ENCODE measurements around the gene LPIN3.
A peak's percentile ranks its signal among the peaks of the same experiment; 100 is the strongest.
"Not testable (repeated sequence)": the region's sequence is repeated elsewhere in the genome, so short reads cannot be mapped to it uniquely, and the experiment has no call there.

The LPIN3 gene

GRCh38 chr20:41308726-41309413 is 31.8 kb upstream of the LPIN3 start:
- Histone ChIP-seq H3K9ac (ENCODE audit: low read length) (peak overlapping the region; percentile 58), H3K27me3 (replicated peaks; ENCODE audit: control insufficient read depth, insufficient read depth, low read length) (no peaks in the 10 kb centered on the region), H3K4me3 (ENCODE audit: low read length) (peak overlapping the region; percentile 43), H3K9me3 (ENCODE audit: control insufficient read depth, low read length) (no peaks in the 10 kb centered on the region), H3K4me1 (ENCODE audit: control insufficient read depth, insufficient read depth, low read length) (peaks cover 48% of the 10 kb centered on the region), H3K36me3 (ENCODE audit: control insufficient read depth, insufficient read depth, low read length, severe bottlenecking) (peaks cover 3% of the 10 kb centered on the region)
- DNase-seq (ENCODE audit: low read depth) = peak; percentile 77

GRCh38 chr20:41309817-41310216 is 30.8 kb upstream of the LPIN3 start:
- Histone ChIP-seq H3K27me3 (replicated peaks; ENCODE audit: control insufficient read depth, insufficient read depth, low read length) (no peaks in the 10 kb centered on the region), H3K4me3 (ENCODE audit: low read length) (peak overlapping the region; percentile 43), H3K4me1 (ENCODE audit: control insufficient read depth, insufficient read depth, low read length) (peaks cover 54% of the 10 kb centered on the region), H3K9me3 (ENCODE audit: control insufficient read depth, low read length) (no peaks in the 10 kb centered on the region), H3K36me3 (ENCODE audit: control insufficient read depth, insufficient read depth, low read length, severe bottlenecking) (peaks cover 3% of the 10 kb centered on the region), H3K9ac (ENCODE audit: low read length) (peak overlapping the region; percentile 58)
- DNase-seq (ENCODE audit: low read depth) = no peak

- DNase-seq (ENCODE audit: low read depth); H3K9me3 ChIP-seq (ENCODE audit: control insufficient read depth, low read length); H3K9ac ChIP-seq (ENCODE audit: low read length); H3K4me3 ChIP-seq (ENCODE audit: low read length); H3K27me3 ChIP-seq (replicated peaks; ENCODE audit: control insufficient read depth, insufficient read depth, low read length); H3K36me3 ChIP-seq (ENCODE audit: control insufficient read depth, insufficient read depth, low read length, severe bottlenecking): not testable (repeated sequence)
- peaks cover 62% of the 10 kb centered on the region for H3K4me1 ChIP-seq (ENCODE audit: control insufficient read depth, insufficient read depth, low read length)
These were observed 28.6 kb upstream of the LPIN3 start for GRCh38 chr20:41312009-41312408.

- H3K9ac ChIP-seq (ENCODE audit: low read length) = peak overlapping the region; percentile 96
- peaks cover 45% of the 10 kb centered on the region for H3K4me1 ChIP-seq (ENCODE audit: control insufficient read depth, insufficient read depth, low read length)
- peaks cover 3% of the 10 kb centered on the region for H3K36me3 ChIP-seq (ENCODE audit: control insufficient read depth, insufficient read depth, low read length, severe bottlenecking)
- DNase-seq (ENCODE audit: low read depth) = no peak
- no peaks in the 10 kb centered on the region for H3K27me3 ChIP-seq (replicated peaks; ENCODE audit: control insufficient read depth, insufficient read depth, low read length)
- H3K4me3 ChIP-seq (ENCODE audit: low read length) = peak overlapping the region; percentile 47
- H3K9me3 ChIP-seq (ENCODE audit: control insufficient read depth, low read length) = no peaks in the 10 kb centered on the region
These were observed 26.2 kb upstream of the LPIN3 start for GRCh38 chr20:41314386-41314785.

GRCh38 chr20:41316051-41316450 is 24.6 kb upstream of the LPIN3 start:
- H3K9ac ChIP-seq (ENCODE audit: low read length) = peak overlapping the region; percentile 96
- H3K27me3 ChIP-seq (replicated peaks; ENCODE audit: control insufficient read depth, insufficient read depth, low read length) = no peaks in the 10 kb centered on the region
- peak; percentile 48 for DNase-seq (ENCODE audit: low read depth)
- peak overlapping the region; percentile 89 for H3K4me3 ChIP-seq (ENCODE audit: low read length)
- peaks cover 3% of the 10 kb centered on the region for H3K36me3 ChIP-seq (ENCODE audit: control insufficient read depth, insufficient read depth, low read length, severe bottlenecking)
- H3K4me1 ChIP-seq (ENCODE audit: control insufficient read depth, insufficient read depth, low read length) = peaks cover 38% of the 10 kb centered on the region
- no peaks in the 10 kb centered on the region for H3K9me3 ChIP-seq (ENCODE audit: control insufficient read depth, low read length)

- Histone ChIP-seq H3K9ac (ENCODE audit: low read length) (peak overlapping the region; percentile 96), H3K4me3 (ENCODE audit: low read length) (peak overlapping the region; percentile 89), H3K4me1 (ENCODE audit: control insufficient read depth, insufficient read depth, low read length) (peaks cover 47% of the 10 kb centered on the region), H3K27me3 (replicated peaks; ENCODE audit: control insufficient read depth, insufficient read depth, low read length) (no peaks in the 10 kb centered on the region), H3K9me3 (ENCODE audit: control insufficient read depth, low read length) (no peaks in the 10 kb centered on the region), H3K36me3 (ENCODE audit: control insufficient read depth, insufficient read depth, low read length, severe bottlenecking) (peaks cover 3% of the 10 kb centered on the region)
- peak; percentile 87 for DNase-seq (ENCODE audit: low read depth)
These were observed 23.7 kb upstream of the LPIN3 start for GRCh38 chr20:41316602-41317545.

GRCh38 chr20:41317546-41318270 is 22.9 kb upstream of the LPIN3 start, which contains the start of gene ZHX3:
TSS of gene ZHX3 (minus strand) at chr20:41317731. CDS start at chr20:41204916, 112,815 bp downstream.
- no peaks in the 10 kb centered on the region for H3K36me3 ChIP-seq (ENCODE audit: control insufficient read depth, insufficient read depth, low read length, severe bottlenecking)
- H3K4me1 ChIP-seq (ENCODE audit: control insufficient read depth, insufficient read depth, low read length) = peaks cover 48% of the 10 kb centered on the region
- no peaks in the 10 kb centered on the region for H3K9me3 ChIP-seq (ENCODE audit: control insufficient read depth, low read length)
- peak within 1 kb of the TSS; percentile 96 for H3K9ac ChIP-seq (ENCODE audit: low read length)
- peak within 1 kb of the TSS; percentile 89 for H3K4me3 ChIP-seq (ENCODE audit: low read length)
- H3K27me3 ChIP-seq (replicated peaks; ENCODE audit: control insufficient read depth, insufficient read depth, low read length) = no peaks in the 10 kb centered on the region
- peak; percentile 99 for DNase-seq (ENCODE audit: low read depth)

- H3K4me3 ChIP-seq (ENCODE audit: low read length) = peak overlapping the region; percentile 76
These were observed 22.4 kb upstream of the LPIN3 start for GRCh38 chr20:41318271-41318649.

GRCh38 chr20:41320441-41320840 is 20.2 kb upstream of the LPIN3 start:
- no peak for DNase-seq (ENCODE audit: low read depth)
- Histone ChIP-seq H3K4me1 (ENCODE audit: control insufficient read depth, insufficient read depth, low read length) (peaks cover 28% of the 10 kb centered on the region), H3K36me3 (ENCODE audit: control insufficient read depth, insufficient read depth, low read length, severe bottlenecking) (no peaks in the 10 kb centered on the region), H3K4me3 (ENCODE audit: low read length) (no peak overlapping the region), H3K9me3 (ENCODE audit: control insufficient read depth, low read length) (no peaks in the 10 kb centered on the region), H3K27me3 (replicated peaks; ENCODE audit: control insufficient read depth, insufficient read depth, low read length) (no peaks in the 10 kb centered on the region), H3K9ac (ENCODE audit: low read length) (no peak overlapping the region)

More at GRCh38 chr20:41318271-41318649, 22.4 kb upstream of the LPIN3 start:
- Histone ChIP-seq H3K9ac (ENCODE audit: low read length) (peak overlapping the region; percentile 81), H3K36me3 (ENCODE audit: control insufficient read depth, insufficient read depth, low read length, severe bottlenecking) (no peaks in the 10 kb centered on the region), H3K4me1 (ENCODE audit: control insufficient read depth, insufficient read depth, low read length) (peaks cover 44% of the 10 kb centered on the region), H3K9me3 (ENCODE audit: control insufficient read depth, low read length) (no peaks in the 10 kb centered on the region), H3K27me3 (replicated peaks; ENCODE audit: control insufficient read depth, insufficient read depth, low read length) (no peaks in the 10 kb centered on the region)
- DNase-seq (ENCODE audit: low read depth) = no peak

- peaks cover 23% of the 10 kb centered on the region for H3K4me1 ChIP-seq (ENCODE audit: control insufficient read depth, insufficient read depth, low read length)
- no peak overlapping the region for H3K9ac ChIP-seq (ENCODE audit: low read length)
- no peak overlapping the region for H3K4me3 ChIP-seq (ENCODE audit: low read length)
- DNase-seq (ENCODE audit: low read depth) = no peak
- no peaks in the 10 kb centered on the region for H3K27me3 ChIP-seq (replicated peaks; ENCODE audit: control insufficient read depth, insufficient read depth, low read length)
- H3K36me3 ChIP-seq (ENCODE audit: control insufficient read depth, insufficient read depth, low read length, severe bottlenecking) = no peaks in the 10 kb centered on the region
- H3K9me3 ChIP-seq (ENCODE audit: control insufficient read depth, low read length) = no peaks in the 10 kb centered on the region
These were observed 19.6 kb upstream of the LPIN3 start for GRCh38 chr20:41320976-41321375.

GRCh38 chr20:41327178-41327577 is 13.4 kb upstream of the LPIN3 start:
- no peaks in the 10 kb centered on the region for H3K36me3 ChIP-seq (ENCODE audit: control insufficient read depth, insufficient read depth, low read length, severe bottlenecking)
- H3K27me3 ChIP-seq (replicated peaks; ENCODE audit: control insufficient read depth, insufficient read depth, low read length) = no peaks in the 10 kb centered on the region
- peaks cover 20% of the 10 kb centered on the region for H3K4me1 ChIP-seq (ENCODE audit: control insufficient read depth, insufficient read depth, low read length)
- no peaks in the 10 kb centered on the region for H3K9me3 ChIP-seq (ENCODE audit: control insufficient read depth, low read length)
- no peak overlapping the region for H3K9ac ChIP-seq (ENCODE audit: low read length)
- no peak for DNase-seq (ENCODE audit: low read depth)
- H3K4me3 ChIP-seq (ENCODE audit: low read length) = no peak overlapping the region
